SU-DHL-6 (cell line): ENCODE measurements around the gene PLEKHA8.

Experiments
- CTCF ChIP-seq: fragments of 200-600 bp; sonication (generic); IDR thresholded peaks from one replicate; pipeline ENCODE4 v1.5.1; 2017; ENCODE audit warnings: antibody characterized with exemption, mild to moderate bottlenecking, low read length, moderate library complexity; ENCODE audit not compliant: insufficient read depth, poor library complexity, severe bottlenecking
- EZH2phosphoT487 ChIP-seq: fragments of 200-600 bp; sonication (generic), shearing (Covaris generic); conservative IDR thresholded peaks from 2 replicates; pipeline ENCODE4 v1.6.1; 2018; ENCODE audit warnings: mild to moderate bottlenecking, antibody characterized with exemption, low read length, moderate library complexity, mixed read lengths

GRCh38 chr7:30072735-30073134 is 44.5 kb downstream of the PLEKHA8 start:
- no peak for TF ChIP-seq CTCF
- no peak for TF ChIP-seq EZH2phosphoT487
